Vagina (tissue), 2 donors: ENCODE data around the gene SLC39A11.

Experiments
- POLR2A ChIP-seq, 2 donors: fragments of 450-650 bp; IDR thresholded peaks; one replicate each; pipeline ENCODE4 v1.6.1; 2017; ENCODE audit warnings: antibody characterized with exemption in 2 of 2, mild to moderate bottlenecking in 2 of 2, moderate library complexity in 2 of 2
- TF ChIP-seq, protein P1 (sequence below), 3 experiments: fragments of 450-650 bp in 2 of 3; fragments of 200-600 bp in 1 of 3; sonication (generic) in 1 of 3; IDR thresholded peaks; one replicate each; pipeline ENCODE4 v1.5.1; 2017 to 2019; ENCODE audit warnings: antibody characterized with exemption in 3 of 3, mild to moderate bottlenecking in 2 of 3, moderate library complexity in 2 of 3

DNA sequence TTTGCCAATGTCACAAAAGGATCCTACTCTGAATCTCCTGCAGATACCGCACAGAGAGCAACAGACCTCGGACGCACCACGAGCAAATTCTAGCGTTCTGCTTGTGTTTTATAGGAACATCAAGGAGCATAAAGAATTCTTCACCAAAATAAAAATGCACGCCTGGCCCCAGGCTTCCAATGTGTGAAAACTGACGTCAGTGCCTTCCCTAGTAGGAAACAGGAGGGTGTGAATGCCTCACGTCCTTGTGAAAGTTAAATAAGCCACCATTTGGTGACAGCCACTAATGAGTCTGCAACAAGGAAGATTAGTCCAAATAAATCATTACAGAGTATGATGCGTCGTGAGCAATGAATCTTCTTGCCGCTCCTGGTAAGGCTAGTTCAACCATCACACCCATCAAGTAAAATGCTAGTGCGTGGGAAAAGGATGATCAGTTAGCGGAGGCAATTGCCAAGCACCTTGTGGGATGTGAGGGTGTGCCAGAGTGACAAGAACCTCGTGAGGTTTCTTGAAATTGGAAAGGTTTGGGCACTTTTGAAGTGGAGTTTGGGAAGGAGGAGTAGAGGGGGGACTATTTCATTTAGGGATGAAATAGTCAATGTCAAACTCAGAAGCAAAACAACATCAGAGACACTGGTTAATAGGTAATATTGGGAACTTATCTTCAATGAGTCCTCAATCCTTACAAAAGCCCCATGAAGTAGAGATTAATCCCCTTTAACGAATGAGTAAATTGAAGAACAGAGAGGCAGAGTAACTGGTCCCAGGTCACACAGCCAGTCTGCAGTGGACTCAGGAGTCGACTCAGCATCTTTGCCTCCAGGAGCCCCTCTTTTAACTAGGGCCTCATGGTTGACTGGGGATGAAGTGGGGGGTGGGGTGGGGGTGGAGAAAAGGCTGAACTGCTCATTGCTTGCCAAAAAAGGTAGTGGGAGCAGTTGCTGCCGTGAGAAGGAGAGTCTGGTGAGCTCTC lies 238.8 kb downstream of the SLC39A11 start:
- TF ChIP-seq, protein P1, sequence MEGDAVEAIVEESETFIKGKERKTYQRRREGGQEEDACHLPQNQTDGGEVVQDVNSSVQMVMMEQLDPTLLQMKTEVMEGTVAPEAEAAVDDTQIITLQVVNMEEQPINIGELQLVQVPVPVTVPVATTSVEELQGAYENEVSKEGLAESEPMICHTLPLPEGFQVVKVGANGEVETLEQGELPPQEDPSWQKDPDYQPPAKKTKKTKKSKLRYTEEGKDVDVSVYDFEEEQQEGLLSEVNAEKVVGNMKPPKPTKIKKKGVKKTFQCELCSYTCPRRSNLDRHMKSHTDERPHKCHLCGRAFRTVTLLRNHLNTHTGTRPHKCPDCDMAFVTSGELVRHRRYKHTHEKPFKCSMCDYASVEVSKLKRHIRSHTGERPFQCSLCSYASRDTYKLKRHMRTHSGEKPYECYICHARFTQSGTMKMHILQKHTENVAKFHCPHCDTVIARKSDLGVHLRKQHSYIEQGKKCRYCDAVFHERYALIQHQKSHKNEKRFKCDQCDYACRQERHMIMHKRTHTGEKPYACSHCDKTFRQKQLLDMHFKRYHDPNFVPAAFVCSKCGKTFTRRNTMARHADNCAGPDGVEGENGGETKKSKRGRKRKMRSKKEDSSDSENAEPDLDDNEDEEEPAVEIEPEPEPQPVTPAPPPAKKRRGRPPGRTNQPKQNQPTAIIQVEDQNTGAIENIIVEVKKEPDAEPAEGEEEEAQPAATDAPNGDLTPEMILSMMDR (IDR thresholded peaks at IDR 0.05) = no peak
- TF ChIP-seq POLR2A (IDR thresholded peaks at IDR 0.05) = no peak
